Measurements from ENCODE around the gene POLR2E.

- no peak for TF ChIP-seq CTCF (conservative IDR thresholded peaks at IDR 0.05; ENCODE audit: low read length)
- TF ChIP-seq EZH2phosphoT487 (IDR thresholded peaks at IDR 0.05; ENCODE audit: borderline replicate concordance), result no peak
Observed at GRCh38 chr19:1047696-1048147, 47.5 kb downstream of the POLR2E start.

Data from Loucy (cell line).